ENCODE data around the gene SPTBN4.
"Not testable (repeated sequence)": the region's sequence is repeated elsewhere in the genome, so short reads cannot be mapped to it uniquely, and the experiment has no call there.

Gene SPTBN4

GRCh38 chr19:40525234-40526051 lies 58.6 kb downstream of the SPTBN4 start:
- no peak for DNase-seq (ENCODE audit: insufficient read length, low spot score)
- no peak for FAIRE-seq

- DNase-seq (ENCODE audit: insufficient read length, low spot score): no peak
- FAIRE-seq: no peak
Observed at GRCh38 chr19:40528078-40528477, 61.3 kb downstream of the SPTBN4 start.

- no peak for DNase-seq (ENCODE audit: insufficient read length, low spot score)
- no peak for FAIRE-seq
Observed at GRCh38 chr19:40528533-40529092, 61.8 kb downstream of the SPTBN4 start.

GRCh38 chr19:40529093-40529954 lies 62.5 kb downstream of the SPTBN4 start:
- peak; percentile 86 for FAIRE-seq
- DNase-seq (ENCODE audit: insufficient read length, low spot score): peak; percentile 92

GRCh38 chr19:40530091-40530901 lies 63.5 kb downstream of the SPTBN4 start:
- peak; percentile 41 for DNase-seq (ENCODE audit: insufficient read length, low spot score)
- FAIRE-seq: no peak

GRCh38 chr19:40533508-40533907 lies 66.7 kb downstream of the SPTBN4 start:
- DNase-seq (ENCODE audit: insufficient read length, low spot score) (no peak), FAIRE-seq (no peak)

- DNase-seq (ENCODE audit: insufficient read length, low spot score) (no peak), FAIRE-seq (no peak)
Observed at GRCh38 chr19:40534148-40534547, 67.3 kb downstream of the SPTBN4 start.

- DNase-seq (ENCODE audit: insufficient read length, low spot score) (no peak), FAIRE-seq (no peak)
Observed at GRCh38 chr19:40539070-40539469, 72.3 kb downstream of the SPTBN4 start.

GRCh38 chr19:40542202-40542859 lies 75.5 kb downstream of the SPTBN4 start:
- no peak for FAIRE-seq
- DNase-seq (ENCODE audit: insufficient read length, low spot score): no peak

- DNase-seq (ENCODE audit: insufficient read length, low spot score): no peak
- FAIRE-seq: no peak
Observed at GRCh38 chr19:40543029-40543597, 76.3 kb downstream of the SPTBN4 start.

- not testable (repeated sequence) for FAIRE-seq; DNase-seq (ENCODE audit: insufficient read length, low spot score)
Observed at GRCh38 chr19:40546153-40546841, 79.5 kb downstream of the SPTBN4 start.

GRCh38 chr19:40547190-40547589 lies 80.4 kb downstream of the SPTBN4 start:
- FAIRE-seq; DNase-seq (ENCODE audit: insufficient read length, low spot score): not testable (repeated sequence)

GRCh38 chr19:40547836-40548235 lies 81.0 kb downstream of the SPTBN4 start:
- no peak for FAIRE-seq
- DNase-seq (ENCODE audit: insufficient read length, low spot score): no peak

GRCh38 chr19:40549007-40549708 lies 82.4 kb downstream of the SPTBN4 start:
- peak; percentile 76 for FAIRE-seq
- DNase-seq (ENCODE audit: insufficient read length, low spot score): peak; percentile 80

GRCh38 chr19:40550951-40551350 lies 84.2 kb downstream of the SPTBN4 start:
- no peak for FAIRE-seq
- no peak for DNase-seq (ENCODE audit: insufficient read length, low spot score)

GRCh38 chr19:40552848-40553247 lies 86.0 kb downstream of the SPTBN4 start:
- no peak for FAIRE-seq
- no peak for DNase-seq (ENCODE audit: insufficient read length, low spot score)

- DNase-seq (ENCODE audit: insufficient read length, low spot score): no peak
- no peak for FAIRE-seq
Observed at GRCh38 chr19:40553885-40554857, 87.4 kb downstream of the SPTBN4 start.

All from HTR-8/SVneo (cell line).